NCI-H2081 treated with DMSO at 0.1 percent for 48 hours (cell line): ENCODE results near the gene CNST.
A peak's percentile ranks its signal among the peaks of the same experiment; 100 is the strongest.
"Not testable (repeated sequence)": the region's sequence is repeated elsewhere in the genome, so short reads cannot be mapped to it uniquely, and the experiment has no call there.

Experiments used
- DNase-seq: peaks from one replicate; lab custom pipeline; 2025; lab: John Stamatoyannopoulos, UW

CNST gene

GRCh38 chr1:246583448-246584185 is 17.4 kb downstream of the CNST start:
- peak; percentile 39 for DNase-seq

GRCh38 chr1:246587032-246587431 is 20.8 kb downstream of the CNST start:
- no peak for DNase-seq

- no peak for DNase-seq
Measured at GRCh38 chr1:246587606-246588005, 21.4 kb downstream of the CNST start.

GRCh38 chr1:246588159-246588721 is 22.0 kb downstream of the CNST start:
- no peak for DNase-seq

- DNase-seq: not testable (repeated sequence)
Measured at GRCh38 chr1:246589919-246590318, 23.7 kb downstream of the CNST start.

- no peak for DNase-seq
Measured at GRCh38 chr1:246591047-246591446, 24.8 kb downstream of the CNST start.

GRCh38 chr1:246591504-246591903 is 25.2 kb downstream of the CNST start:
- no peak for DNase-seq

GRCh38 chr1:246591958-246592357 is 25.7 kb downstream of the CNST start:
- DNase-seq: no peak

GRCh38 chr1:246592695-246593094 is 26.4 kb downstream of the CNST start:
- no peak for DNase-seq

GRCh38 chr1:246595146-246595545 is 28.9 kb downstream of the CNST start:
- no peak for DNase-seq

- DNase-seq: no peak
Measured at GRCh38 chr1:246597340-246597739, 31.1 kb downstream of the CNST start.

GRCh38 chr1:246597971-246598370 is 31.7 kb downstream of the CNST start:
- DNase-seq: no peak

GRCh38 chr1:246599315-246599714 is 33.1 kb downstream of the CNST start:
- no peak for DNase-seq

- no peak for DNase-seq
Measured at GRCh38 chr1:246600579-246600978, 34.3 kb downstream of the CNST start.

- no peak for DNase-seq
Measured at GRCh38 chr1:246602194-246602593, 35.9 kb downstream of the CNST start.

GRCh38 chr1:246605231-246605630 is 39.0 kb downstream of the CNST start:
- DNase-seq: not testable (repeated sequence)

- no peak for DNase-seq
Measured at GRCh38 chr1:246607462-246607861, 41.2 kb downstream of the CNST start.

GRCh38 chr1:246608616-246609376 is 42.5 kb downstream of the CNST start:
- no peak for DNase-seq

- no peak for DNase-seq
Measured at GRCh38 chr1:246609632-246610031, 43.4 kb downstream of the CNST start.

- DNase-seq: no peak
Measured at GRCh38 chr1:246613096-246613758, 47.0 kb downstream of the CNST start.

GRCh38 chr1:246617156-246617555 is 50.9 kb downstream of the CNST start:
- no peak for DNase-seq

- DNase-seq: no peak
Measured at GRCh38 chr1:246617768-246618167, 51.5 kb downstream of the CNST start.
